IMR-90 (cell line): ENCODE measurements around the gene ZNF121. TPM values are rescaled to one million over a fixed set of nuclear protein-coding genes. Genes with fewer than 3 reads are reported as not detected.

Experiments
- ATAC-seq: fragments of 200-7000 bp; cut with Tn5 transposase; 2 replicates; pipeline ENCODE4 v1.9.1; 2020; ENCODE audit warnings: low read depth, mild to moderate bottlenecking, moderate library complexity
- BruUV-seq: library from RNA; stranded (reverse); fragments of 400-500 nt; replicated peaks from 2 replicates; lab custom pipeline; 2021; lab: Mats Ljungman, UMichigan
- CTCF ChIA-PET: fragments of 300-600 bp; formaldehyde crosslinking; extraction: SDS; loops from one replicate; lab custom pipeline; 2021; ENCODE audit warnings: antibody characterized with exemption; lab: Yijun Ruan, JAX
- POLR2A ChIA-PET: fragments of 300-600 bp; sonication (Branson Sonifier 250); formaldehyde crosslinking; loops from one replicate; lab custom pipeline; 2022; ENCODE audit warnings: antibody characterized with exemption; ENCODE audit not compliant: unreplicated experiment; lab: Charles Lee
- DNase-seq: peaks from one replicate; pipeline ENCODE4 v3.0.0; 2013
- H2AFZ ChIP-seq: replicated peaks from 2 replicates; pipeline ENCODE3; 2013; ENCODE audit warnings: low read length, mild to moderate bottlenecking; ENCODE audit not compliant: poor library complexity
- H2AK5ac ChIP-seq: 2 replicates; pipeline ENCODE4 v1.6.1; 2013; ENCODE audit warnings: low read depth, low read length, inconsistent platforms
- H2AK9ac ChIP-seq: replicated peaks from 2 replicates; pipeline ENCODE3; 2013; ENCODE audit warnings: mild to moderate bottlenecking, low read depth, low read length, moderate library complexity; ENCODE audit not compliant: poor library complexity
- H2BK120ac ChIP-seq: 2 replicates; pipeline ENCODE4 v1.6.1; 2013; ENCODE audit warnings: low read depth, low read length, inconsistent platforms
- H2BK15ac ChIP-seq: 3 replicates; pipeline ENCODE4 v1.6.1; 2013; ENCODE audit warnings: low read depth, low read length, inconsistent platforms
- H2BK20ac ChIP-seq: 2 replicates; pipeline ENCODE4 v1.6.1; 2013; ENCODE audit warnings: low read depth, mild to moderate bottlenecking, inconsistent platforms, low read length, moderate library complexity
- H2BK5ac ChIP-seq: 2 replicates; pipeline ENCODE4 v1.6.1; 2013; ENCODE audit warnings: mild to moderate bottlenecking, low read depth, low read length, inconsistent platforms; ENCODE audit not compliant: poor library complexity, severe bottlenecking
- H3K14ac ChIP-seq: replicated peaks from 2 replicates; pipeline ENCODE4 v1.6.1; 2013; ENCODE audit warnings: low read depth, low read length, inconsistent platforms
- H3K18ac ChIP-seq: 2 replicates; pipeline ENCODE4 v1.6.1; 2013; ENCODE audit warnings: low read depth, low read length, control low read depth
- H3K23ac ChIP-seq: 2 replicates; pipeline ENCODE4 v1.6.1; 2013; ENCODE audit warnings: low read depth, low read length, inconsistent platforms
- H3K27ac ChIP-seq: 2 replicates; pipeline ENCODE4 v1.5.1; 2013; ENCODE audit warnings: mild to moderate bottlenecking, control low read depth, low read length; ENCODE audit not compliant: insufficient read depth
- H3K27me3 ChIP-seq: 2 replicates; pipeline ENCODE4 v1.6.1; 2013; ENCODE audit warnings: low read length; ENCODE audit not compliant: control insufficient read depth, insufficient read depth
- H3K36me3 ChIP-seq: 2 replicates; pipeline ENCODE4 v1.6.1; 2013; ENCODE audit warnings: low read length, mixed read lengths; ENCODE audit not compliant: control insufficient read depth, insufficient read depth
- H3K4ac ChIP-seq: 2 replicates; pipeline ENCODE4 v1.6.1; 2013; ENCODE audit warnings: low read depth, low read length, inconsistent platforms
- H3K4me1 ChIP-seq: 2 replicates; pipeline ENCODE4 v1.6.1; 2013; ENCODE audit warnings: low read length, mixed read lengths; ENCODE audit not compliant: control insufficient read depth, insufficient read depth
- H3K4me2 ChIP-seq: 2 replicates; pipeline ENCODE4 v1.6.1; 2013; ENCODE audit warnings: low read depth, mild to moderate bottlenecking, control low read depth, low read length, moderate library complexity
- H3K4me3 ChIP-seq: 2 replicates; pipeline ENCODE4 v1.5.1; 2013; ENCODE audit warnings: low read depth, mild to moderate bottlenecking, control low read depth, low read length, moderate library complexity; ENCODE audit not compliant: insufficient read depth
- H3K56ac ChIP-seq: 2 replicates; pipeline ENCODE4 v1.6.1; 2013; ENCODE audit warnings: low read length, inconsistent platforms; ENCODE audit not compliant: insufficient read depth; ENCODE audit errors: extremely low read depth
- H3K79me1 ChIP-seq, 2 experiments: 2 replicates each; pipeline ENCODE4 v1.6.1; 2013; ENCODE audit warnings: low read length in 2 of 2, inconsistent platforms in 1 of 2, low read depth in 1 of 2
- H3K9ac ChIP-seq: 2 replicates; pipeline ENCODE4 v1.6.1; 2013; ENCODE audit warnings: low read depth, low read length, control low read depth
- H3K9me1 ChIP-seq: 2 replicates; pipeline ENCODE4 v1.6.1; 2013; ENCODE audit warnings: low read length, inconsistent platforms; ENCODE audit not compliant: insufficient read depth
- H3K9me3 ChIP-seq: 2 replicates; pipeline ENCODE4 v1.6.1; 2013; ENCODE audit warnings: low read length; ENCODE audit not compliant: control insufficient read depth, insufficient read depth
- H4K20me1 ChIP-seq: 2 replicates; pipeline ENCODE4 v1.6.1; 2013; ENCODE audit warnings: low read length, inconsistent platforms; ENCODE audit not compliant: insufficient read depth
- H4K5ac ChIP-seq: 2 replicates; pipeline ENCODE4 v1.6.1; 2013; ENCODE audit warnings: mild to moderate bottlenecking, low read depth, low read length, control low read depth
- H4K8ac ChIP-seq, 2 experiments: 2 replicates each; pipeline ENCODE4 v1.6.1; 2013; ENCODE audit warnings: low read depth in 2 of 2, low read length in 2 of 2, control low read depth in 1 of 2, inconsistent platforms in 1 of 2
- H4K91ac ChIP-seq: 2 replicates; pipeline ENCODE4 v1.6.1; 2013; ENCODE audit warnings: low read depth, low read length, inconsistent platforms; ENCODE audit not compliant: insufficient read depth
- CEBPB ChIP-seq: IDR thresholded peaks from 2 replicates; pipeline ENCODE4 v1.6.1; 2012; ENCODE audit warnings: low read depth, low read length, improper control_type of control experiment
- FOS ChIP-seq: fragments of 150-350 bp; IDR thresholded peaks from 2 replicates; pipeline ENCODE4 v1.6.1; 2016; ENCODE audit warnings: low read depth, low read length
- NFE2L2 ChIP-seq: fragments of 150-350 bp; IDR thresholded peaks from 2 replicates; pipeline ENCODE4 v1.6.1; 2016; ENCODE audit warnings: low read depth, mild to moderate bottlenecking, low read length
- RAD21 ChIP-seq: IDR thresholded peaks from 2 replicates; pipeline ENCODE4 v1.6.1; 2012; ENCODE audit warnings: low read length, improper control_type of control experiment
- WGBS, 2 experiments: methylation state at CpG; one replicate each; pipeline versions ENCODE4 v1.1.5 to v1.1.7; 2013; ENCODE audit warnings: missing lambda C conversion rate in 2 of 2; ENCODE audit not compliant: insufficient read length in 1 of 2; ENCODE audit errors: extremely low coverage in 2 of 2; 5-methylcytosine and 5-hydroxymethylcytosine counted together
- dilution Hi-C: fragments of 300-500 bp; cut with HindIII; formaldehyde crosslinking; loops from one replicate; pipeline ENCODE4 v1.14.3; 2018; ENCODE audit warnings: low sequenced_read_pairs; ENCODE audit not compliant: unreplicated experiment
- in situ Hi-C: fragments of 300-500 bp; cut with MboI; formaldehyde crosslinking; loops from 3 replicates; pipeline ENCODE4 v1.14.3; 2019; ENCODE audit warnings: low sequenced_read_pairs, inconsistent platforms, mixed read lengths
- intact Hi-C: fragments of 100-400 bp; cut with micrococcal nuclease; formaldehyde crosslinking; loops from 2 replicates; pipeline ENCODE4 v1.10.0; 2022
- polyA plus RNA-seq, 3 experiments: library from polyadenylated mRNA; depleted of rRNA; stranded (reverse); fragments of >200 nt; gene quantifications; 2 replicates each; pipeline ENCODE4 v1.2.3, GENCODE V29; 2012; ENCODE audit warnings: low replicate concordance in 1 of 3
- total RNA-seq: library from RNA; depleted of rRNA; stranded (reverse); fragments of >200 nt; gene quantifications from 2 replicates; pipeline ENCODE4 v1.2.3, GENCODE V29; 2012
- TF ChIP-seq, protein P1 (sequence below): conservative IDR thresholded peaks from 2 replicates; pipeline ENCODE4 v1.5.1; 2012; ENCODE audit warnings: mild to moderate bottlenecking, low read depth, low read length, improper control_type of control experiment
- TF ChIP-seq, protein P2 (sequence below): fragments of 150-350 bp; IDR thresholded peaks from 2 replicates; pipeline ENCODE4 v1.6.1; 2016; ENCODE audit warnings: low read depth, mild to moderate bottlenecking, low read length, moderate library complexity, borderline replicate concordance

ZNF121 gene
- total and polyA plus RNA-seq, 2 of the 4 experiments (the other 2 are of a cell fraction): 3.1 to 62.9 TPM

DNA sequence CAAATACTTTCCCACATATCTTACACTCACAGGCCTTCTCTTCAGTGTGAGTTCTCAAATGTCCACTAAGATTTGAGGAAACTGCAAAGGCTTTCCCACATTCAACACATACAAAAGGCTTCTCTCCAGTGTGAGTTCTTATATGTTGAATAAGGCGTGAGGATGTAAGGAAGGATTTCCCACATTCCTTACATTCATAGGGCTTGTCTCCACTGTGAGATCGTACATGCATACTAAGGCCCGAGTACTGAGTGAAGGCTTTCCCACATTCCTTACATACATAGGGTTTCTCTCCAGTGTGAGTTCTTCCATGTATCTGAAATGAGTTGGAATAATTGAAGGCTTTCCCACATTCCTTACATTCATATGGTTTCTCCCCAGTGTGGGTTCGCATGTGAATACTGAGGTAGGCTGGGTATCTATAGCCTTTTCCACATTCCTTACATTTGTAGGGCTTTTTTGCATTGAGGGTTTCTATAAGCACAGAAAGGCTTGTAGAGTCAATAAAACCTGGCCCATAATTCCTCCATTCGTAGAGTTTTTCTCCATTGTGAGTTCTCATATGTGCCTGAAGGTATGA, 55.5 kb downstream of the ZNF121 start:
- no peak for ATAC-seq
- Histone ChIP-seq H3K9me1 (no peaks in the 10 kb centered on the region), H4K8ac (no peak overlapping the region), H3K14ac (no peak overlapping the region), H2AK5ac (no peak overlapping the region), H3K79me1 (peaks cover 0 to 9% of the 10 kb centered on the region in 2 experiments; a peak in 1 of 4 replicates), H3K4me1 (no peaks in the 10 kb centered on the region), H3K4me2 (no peak overlapping the region), H2BK15ac (no peak overlapping the region), H3K56ac (no peak overlapping the region), H3K4ac (no peak overlapping the region), H2AFZ (no peak overlapping the region), H4K20me1 (no peaks in the 10 kb centered on the region), H3K36me3 (peaks cover 69% of the 10 kb centered on the region), H3K9me3 (peaks cover 79% of the 10 kb centered on the region), H2AK9ac (no peak overlapping the region), H2BK5ac (no peak overlapping the region), H3K18ac (no peak overlapping the region), H4K91ac (no peak overlapping the region), H2BK120ac (no peak overlapping the region), H2BK20ac (no peak overlapping the region), H3K4me3 (no peak overlapping the region), H3K27me3 (no peaks in the 10 kb centered on the region), H3K23ac (no peak overlapping the region), H4K5ac (no peak overlapping the region), H3K9ac (no peak overlapping the region), H3K27ac (no peak overlapping the region)
- WGBS, 2 experiments: no CpG with 5 or more reads among the region's 5 CpGs
- ChIA-PET CTCF (no interaction called here), POLR2A (no interaction called here)
- BruUV-seq: no TSS peak
- dilution Hi-C loops: no loop called here
- TF ChIP-seq CEBPB: no peak
- no peak for TF ChIP-seq FOS
- TF ChIP-seq NFE2L2: no peak
- no peak for TF ChIP-seq RAD21
- TF ChIP-seq, protein P1, sequence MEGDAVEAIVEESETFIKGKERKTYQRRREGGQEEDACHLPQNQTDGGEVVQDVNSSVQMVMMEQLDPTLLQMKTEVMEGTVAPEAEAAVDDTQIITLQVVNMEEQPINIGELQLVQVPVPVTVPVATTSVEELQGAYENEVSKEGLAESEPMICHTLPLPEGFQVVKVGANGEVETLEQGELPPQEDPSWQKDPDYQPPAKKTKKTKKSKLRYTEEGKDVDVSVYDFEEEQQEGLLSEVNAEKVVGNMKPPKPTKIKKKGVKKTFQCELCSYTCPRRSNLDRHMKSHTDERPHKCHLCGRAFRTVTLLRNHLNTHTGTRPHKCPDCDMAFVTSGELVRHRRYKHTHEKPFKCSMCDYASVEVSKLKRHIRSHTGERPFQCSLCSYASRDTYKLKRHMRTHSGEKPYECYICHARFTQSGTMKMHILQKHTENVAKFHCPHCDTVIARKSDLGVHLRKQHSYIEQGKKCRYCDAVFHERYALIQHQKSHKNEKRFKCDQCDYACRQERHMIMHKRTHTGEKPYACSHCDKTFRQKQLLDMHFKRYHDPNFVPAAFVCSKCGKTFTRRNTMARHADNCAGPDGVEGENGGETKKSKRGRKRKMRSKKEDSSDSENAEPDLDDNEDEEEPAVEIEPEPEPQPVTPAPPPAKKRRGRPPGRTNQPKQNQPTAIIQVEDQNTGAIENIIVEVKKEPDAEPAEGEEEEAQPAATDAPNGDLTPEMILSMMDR: no peak
- TF ChIP-seq, protein P2, sequence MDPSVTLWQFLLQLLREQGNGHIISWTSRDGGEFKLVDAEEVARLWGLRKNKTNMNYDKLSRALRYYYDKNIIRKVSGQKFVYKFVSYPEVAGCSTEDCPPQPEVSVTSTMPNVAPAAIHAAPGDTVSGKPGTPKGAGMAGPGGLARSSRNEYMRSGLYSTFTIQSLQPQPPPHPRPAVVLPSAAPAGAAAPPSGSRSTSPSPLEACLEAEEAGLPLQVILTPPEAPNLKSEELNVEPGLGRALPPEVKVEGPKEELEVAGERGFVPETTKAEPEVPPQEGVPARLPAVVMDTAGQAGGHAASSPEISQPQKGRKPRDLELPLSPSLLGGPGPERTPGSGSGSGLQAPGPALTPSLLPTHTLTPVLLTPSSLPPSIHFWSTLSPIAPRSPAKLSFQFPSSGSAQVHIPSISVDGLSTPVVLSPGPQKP: no peak
- intact Hi-C loops: no loop called here
- DNase-seq: peak; percentile 9
- in situ Hi-C loops: no loop called here
